ENCODE results near the gene PTPRA. TPM values are rescaled to one million over a fixed set of nuclear protein-coding genes. Genes with fewer than 3 reads are reported as not detected.

Gene PTPRA
- total RNA-seq, 2 experiments from 2014 or later: 31.7 to 32.7 TPM

DNA sequence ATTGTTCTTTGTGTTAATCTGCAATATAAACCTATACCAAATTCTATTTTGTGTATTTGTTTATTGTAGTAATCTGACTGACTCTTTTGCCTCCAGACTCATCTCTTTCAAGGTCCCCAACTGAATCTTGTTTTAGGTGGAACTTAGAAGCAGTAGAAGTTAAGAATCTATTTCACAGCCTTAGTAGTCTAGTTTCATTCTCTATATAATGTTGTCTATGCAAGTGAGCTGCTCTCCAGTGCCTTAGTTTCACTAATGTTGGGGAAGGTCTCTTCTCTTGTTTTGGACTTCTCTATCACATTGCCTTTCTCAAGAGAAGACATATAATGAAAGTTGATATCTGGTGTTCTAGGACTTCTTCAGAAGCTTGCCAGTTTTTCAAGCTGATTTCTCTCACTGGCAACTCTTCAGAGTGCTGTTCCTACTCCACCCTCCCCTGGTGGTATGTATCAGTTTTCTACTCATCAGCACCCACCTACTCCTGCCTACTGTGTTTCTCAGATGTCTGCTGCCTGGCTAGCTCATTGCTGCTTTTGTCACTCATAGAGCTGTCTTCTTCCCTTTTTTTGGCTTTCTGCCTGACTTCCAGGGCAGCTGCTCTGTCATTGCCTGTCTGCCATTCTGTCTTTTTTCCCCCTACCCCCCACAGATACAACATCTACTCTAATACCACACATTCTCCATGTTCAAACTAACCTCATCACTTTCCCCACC lies 82.1 kb downstream of the PTPRA start:
- DNase-seq: no peak
- Mint-ChIP-seq H3K4me1 (ENCODE audit: low read depth) (peaks cover 16% of the 10 kb centered on the region), H3K9me3 (no peaks in the 10 kb centered on the region), H3K36me3 (ENCODE audit: low read depth) (peaks cover 15% of the 10 kb centered on the region), H3K27ac (no peak overlapping the region), H3K4me3 (no peak overlapping the region), H3K27me3 (ENCODE audit: low read depth) (no peaks in the 10 kb centered on the region)
- intact Hi-C loops (cut with micrococcal nuclease): no loop called here
- CTCF ChIA-PET: interaction anchor here (0.6 kb wide), 2 partner anchors 15 to 200 kb away, joined by 3 read pairs; no protein-coding TSS in a partner anchor

DNA sequence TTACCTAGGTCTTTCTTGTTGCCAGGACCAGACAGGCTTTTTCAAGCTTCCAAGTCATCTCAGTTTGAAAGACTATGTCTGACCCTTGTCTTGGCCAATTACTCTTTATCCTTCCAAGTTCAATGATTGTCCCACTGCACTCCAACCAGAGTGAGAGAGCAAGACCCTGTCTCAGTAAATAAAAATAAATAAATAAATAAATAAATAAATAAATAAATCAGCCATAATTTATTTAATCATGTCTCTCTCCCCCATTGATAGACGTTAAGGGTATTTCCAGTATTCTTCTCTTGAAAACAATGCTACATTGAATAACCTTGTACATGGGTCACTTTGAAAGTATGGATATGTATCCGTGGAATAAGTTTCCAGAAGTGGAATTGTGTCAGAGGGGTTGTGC lies 83.2 kb downstream of the PTPRA start:
- CTCF ChIA-PET: no interaction called here
- no peak for DNase-seq
- intact Hi-C loops (cut with micrococcal nuclease): no loop called here
- Mint-ChIP-seq H3K27ac (no peak overlapping the region), H3K9me3 (no peaks in the 10 kb centered on the region), H3K36me3 (ENCODE audit: low read depth) (peaks cover 17% of the 10 kb centered on the region), H3K4me3 (no peak overlapping the region), H3K4me1 (ENCODE audit: low read depth) (peaks cover 16% of the 10 kb centered on the region), H3K27me3 (ENCODE audit: low read depth) (no peaks in the 10 kb centered on the region)

DNA sequence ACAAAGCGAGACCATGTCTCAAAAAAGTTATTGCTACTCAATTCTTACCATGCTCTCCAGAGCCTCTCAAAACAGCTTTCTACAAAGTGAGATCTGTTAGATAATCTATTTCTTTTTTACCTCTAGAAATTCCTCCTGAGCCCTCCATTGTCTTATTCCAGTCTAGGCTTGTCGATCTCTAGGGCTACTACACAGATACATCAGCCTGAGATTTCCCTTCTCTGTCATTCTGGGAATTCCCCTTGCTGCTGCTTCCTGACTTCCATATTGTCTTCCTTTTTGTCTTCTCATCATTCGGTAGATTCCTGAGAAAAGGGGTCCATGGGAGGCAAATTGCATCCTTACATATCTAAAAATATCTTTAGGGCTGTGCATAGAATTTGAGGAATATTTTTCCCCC lies 94.6 kb downstream of the PTPRA start:
- peaks cover 3% of the 10 kb centered on the region for H3K4me1 Mint-ChIP-seq (ENCODE audit: low read depth)
- no peaks in the 10 kb centered on the region for H3K9me3 Mint-ChIP-seq
- H3K4me3 Mint-ChIP-seq: no peak overlapping the region
- CTCF ChIA-PET: no interaction called here
- DNase-seq: no peak
- no peaks in the 10 kb centered on the region for H3K27me3 Mint-ChIP-seq (ENCODE audit: low read depth)
- no peak overlapping the region for H3K27ac Mint-ChIP-seq
- peaks cover 17% of the 10 kb centered on the region for H3K36me3 Mint-ChIP-seq (ENCODE audit: low read depth)
- intact Hi-C loops (cut with micrococcal nuclease): no loop called here

DNA sequence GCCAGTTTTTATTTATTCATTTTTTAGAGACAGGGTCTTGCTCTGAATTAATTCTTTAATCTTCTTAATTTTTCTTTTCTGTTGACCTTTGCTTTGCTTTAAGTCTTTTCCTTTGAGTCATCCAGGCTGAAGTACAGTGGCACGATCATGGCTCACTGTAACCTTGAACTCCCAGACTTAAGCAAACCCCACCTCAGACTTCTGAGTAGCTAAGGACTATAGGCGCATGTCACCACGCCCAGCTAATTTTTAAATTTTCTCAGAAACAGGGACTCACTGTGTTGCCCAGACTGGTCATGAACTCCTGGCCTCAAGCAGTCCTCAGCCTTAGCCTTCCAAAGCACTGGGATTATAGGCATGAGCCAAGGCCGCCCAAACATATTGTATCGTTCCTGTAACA lies 98.8 kb downstream of the PTPRA start:
- H3K27ac Mint-ChIP-seq: no peak overlapping the region
- no peaks in the 10 kb centered on the region for H3K27me3 Mint-ChIP-seq (ENCODE audit: low read depth)
- no peak overlapping the region for H3K4me3 Mint-ChIP-seq
- peaks cover 16% of the 10 kb centered on the region for H3K36me3 Mint-ChIP-seq (ENCODE audit: low read depth)
- CTCF ChIA-PET: no interaction called here
- DNase-seq: no peak
- H3K4me1 Mint-ChIP-seq (ENCODE audit: low read depth): peaks cover 3% of the 10 kb centered on the region
- intact Hi-C loops (cut with micrococcal nuclease): no loop called here
- no peaks in the 10 kb centered on the region for H3K9me3 Mint-ChIP-seq

DNA sequence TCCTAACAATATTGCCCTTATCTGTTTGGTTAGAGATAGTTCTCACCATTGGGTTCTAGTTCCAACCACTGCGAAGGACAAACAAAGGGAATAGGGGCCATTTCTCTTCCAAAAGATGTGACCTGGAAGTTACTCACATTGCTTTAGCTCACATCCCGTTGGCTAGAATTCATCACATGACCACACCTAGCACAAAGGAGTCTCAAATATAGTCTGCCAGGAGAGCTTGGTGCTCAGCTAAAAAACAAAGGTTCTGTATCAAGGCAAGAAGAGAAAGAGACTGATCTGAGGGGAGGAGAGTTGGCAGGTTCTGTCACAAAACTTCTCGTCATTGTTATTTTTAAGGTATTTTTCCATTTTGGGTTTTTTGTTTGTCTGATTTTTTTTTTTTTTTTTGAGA lies 100.3 kb downstream of the PTPRA start:
- Mint-ChIP-seq H3K9me3 (no peaks in the 10 kb centered on the region), H3K4me3 (no peak overlapping the region), H3K27ac (no peak overlapping the region), H3K4me1 (ENCODE audit: low read depth) (peaks cover 3% of the 10 kb centered on the region), H3K27me3 (ENCODE audit: low read depth) (no peaks in the 10 kb centered on the region), H3K36me3 (ENCODE audit: low read depth) (peaks cover 12% of the 10 kb centered on the region)
- DNase-seq: no peak
- CTCF ChIA-PET: interaction anchor here (0.6 to 0.9 kb wide), 2 partner anchors 10 to 198 kb away, joined by 3 to 5 read pairs; no protein-coding TSS in a partner anchor
- intact Hi-C loops (cut with micrococcal nuclease): no loop called here

DNA sequence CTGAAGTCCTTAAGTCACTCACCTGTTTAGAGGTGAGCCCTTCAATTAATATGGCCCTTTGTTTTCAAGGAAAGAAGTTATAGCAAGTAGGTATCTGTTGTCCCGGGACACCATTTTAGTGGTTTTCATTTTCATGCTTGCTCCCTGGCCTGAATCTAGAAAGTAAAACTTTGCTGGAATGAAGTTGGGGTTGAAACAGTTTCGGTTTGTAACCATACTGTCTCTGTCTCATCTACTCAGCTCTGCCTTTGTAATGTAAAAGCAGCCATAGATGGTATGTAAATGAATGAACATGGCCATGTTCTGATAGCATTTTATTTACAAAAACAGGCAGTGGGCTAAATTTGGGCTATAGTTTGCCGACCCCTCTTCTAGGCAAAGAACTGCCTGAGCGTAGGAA lies 105.2 kb downstream of the PTPRA start:
- CTCF ChIA-PET: no interaction called here
- Mint-ChIP-seq H3K4me1 (ENCODE audit: low read depth) (peaks cover 7% of the 10 kb centered on the region), H3K36me3 (ENCODE audit: low read depth) (peaks cover 4% of the 10 kb centered on the region), H3K4me3 (no peak overlapping the region), H3K9me3 (no peaks in the 10 kb centered on the region), H3K27ac (no peak overlapping the region), H3K27me3 (ENCODE audit: low read depth) (no peaks in the 10 kb centered on the region)
- DNase-seq: no peak
- intact Hi-C loops (cut with micrococcal nuclease): no loop called here

DNA sequence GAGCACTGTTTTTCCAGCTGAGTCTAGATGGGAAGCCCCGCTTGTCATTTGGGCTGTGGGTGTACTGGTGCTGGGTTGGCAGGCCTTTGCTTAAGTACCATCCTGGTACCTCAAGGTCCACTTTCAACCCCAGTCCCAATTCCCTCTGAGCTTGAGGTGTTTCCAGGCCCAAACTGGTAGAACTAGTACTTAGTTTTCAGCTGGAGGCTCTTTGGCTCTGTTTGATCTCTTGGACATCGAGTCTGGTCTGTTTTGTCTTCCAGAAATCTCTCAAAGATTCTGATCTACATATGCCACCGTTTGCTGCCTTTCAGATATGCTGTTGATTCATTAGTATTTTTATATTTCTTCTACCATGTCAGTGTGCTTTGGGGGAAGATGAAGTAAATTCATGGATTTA lies 108.4 kb downstream of the PTPRA start:
- CTCF ChIA-PET: interaction anchor here (0.8 kb wide), 1 partner anchor 11 kb away, joined by 5 read pairs; no protein-coding TSS in a partner anchor
- Mint-ChIP-seq H3K36me3 (ENCODE audit: low read depth) (peaks cover 6% of the 10 kb centered on the region), H3K4me3 (no peak overlapping the region), H3K27ac (no peak overlapping the region), H3K27me3 (ENCODE audit: low read depth) (no peaks in the 10 kb centered on the region), H3K9me3 (no peaks in the 10 kb centered on the region), H3K4me1 (ENCODE audit: low read depth) (peaks cover 7% of the 10 kb centered on the region)
- intact Hi-C loops (cut with micrococcal nuclease): no loop called here
- no peak for DNase-seq

DNA sequence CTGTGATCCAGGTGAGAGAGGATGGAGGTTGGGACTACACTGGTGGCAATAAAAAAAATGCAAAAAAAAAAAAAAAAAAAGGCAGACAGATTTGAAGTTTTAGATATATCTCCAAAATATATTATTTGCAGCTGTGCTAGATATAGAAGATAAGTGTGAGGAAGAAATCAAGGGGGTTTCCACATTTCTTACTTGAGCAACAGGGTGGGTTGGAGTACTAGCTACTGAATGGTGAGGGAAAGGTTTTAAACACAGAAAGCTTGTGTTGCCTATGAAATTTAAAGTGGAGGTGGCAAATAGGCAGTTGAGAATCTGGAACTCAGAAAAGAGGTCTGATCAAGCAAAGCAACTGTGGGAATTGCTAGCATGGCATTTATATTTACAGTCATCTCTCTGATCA lies 110.2 kb downstream of the PTPRA start:
- H3K4me3 Mint-ChIP-seq: no peak overlapping the region
- H3K9me3 Mint-ChIP-seq: no peaks in the 10 kb centered on the region
- no peaks in the 10 kb centered on the region for H3K27me3 Mint-ChIP-seq (ENCODE audit: low read depth)
- CTCF ChIA-PET: interaction anchor here (0.6 to 1.4 kb wide), 5 partner anchors 10 to 140 kb away, joined by 3 read pairs; no protein-coding TSS in a partner anchor
- no peak for DNase-seq
- peaks cover 4% of the 10 kb centered on the region for H3K4me1 Mint-ChIP-seq (ENCODE audit: low read depth)
- peaks cover 10% of the 10 kb centered on the region for H3K36me3 Mint-ChIP-seq (ENCODE audit: low read depth)
- H3K27ac Mint-ChIP-seq: no peak overlapping the region
- intact Hi-C loops (cut with micrococcal nuclease): no loop called here

DNA sequence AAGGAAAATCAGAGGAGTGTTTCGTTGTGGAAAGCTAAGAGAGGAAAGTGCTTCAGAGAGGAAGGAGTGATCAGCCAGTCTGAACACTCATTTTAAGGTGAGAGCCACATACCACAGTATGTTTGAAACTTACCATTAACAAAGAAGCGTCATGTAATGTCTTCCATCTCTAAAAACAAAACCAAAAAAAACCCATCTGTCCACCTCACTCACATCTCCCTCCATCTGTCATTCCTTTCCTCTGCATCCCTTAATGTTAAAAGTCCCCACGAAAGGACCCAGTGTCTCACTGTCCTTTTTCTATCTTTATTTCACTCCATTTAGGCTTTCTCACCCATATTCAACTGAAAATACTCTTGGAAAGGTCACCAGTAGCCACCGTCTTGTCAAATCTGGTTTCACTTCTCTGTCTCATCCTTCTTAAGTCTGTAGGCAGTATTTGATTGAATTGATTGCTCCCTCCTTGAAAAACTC lies 110.8 kb downstream of the PTPRA start:
- Mint-ChIP-seq H3K36me3 (ENCODE audit: low read depth) (peaks cover 13% of the 10 kb centered on the region), H3K4me3 (no peak overlapping the region), H3K4me1 (ENCODE audit: low read depth) (peaks cover 2% of the 10 kb centered on the region), H3K9me3 (no peaks in the 10 kb centered on the region), H3K27me3 (ENCODE audit: low read depth) (no peaks in the 10 kb centered on the region), H3K27ac (no peak overlapping the region)
- intact Hi-C loops (cut with micrococcal nuclease): no loop called here
- no peak for DNase-seq
- CTCF ChIA-PET: interaction anchor here (0.6 to 1.4 kb wide), 7 partner anchors 11 to 181 kb away, joined by 3 to 4 read pairs (median 3); partner anchors contain the start of gene PTPRA

DNA sequence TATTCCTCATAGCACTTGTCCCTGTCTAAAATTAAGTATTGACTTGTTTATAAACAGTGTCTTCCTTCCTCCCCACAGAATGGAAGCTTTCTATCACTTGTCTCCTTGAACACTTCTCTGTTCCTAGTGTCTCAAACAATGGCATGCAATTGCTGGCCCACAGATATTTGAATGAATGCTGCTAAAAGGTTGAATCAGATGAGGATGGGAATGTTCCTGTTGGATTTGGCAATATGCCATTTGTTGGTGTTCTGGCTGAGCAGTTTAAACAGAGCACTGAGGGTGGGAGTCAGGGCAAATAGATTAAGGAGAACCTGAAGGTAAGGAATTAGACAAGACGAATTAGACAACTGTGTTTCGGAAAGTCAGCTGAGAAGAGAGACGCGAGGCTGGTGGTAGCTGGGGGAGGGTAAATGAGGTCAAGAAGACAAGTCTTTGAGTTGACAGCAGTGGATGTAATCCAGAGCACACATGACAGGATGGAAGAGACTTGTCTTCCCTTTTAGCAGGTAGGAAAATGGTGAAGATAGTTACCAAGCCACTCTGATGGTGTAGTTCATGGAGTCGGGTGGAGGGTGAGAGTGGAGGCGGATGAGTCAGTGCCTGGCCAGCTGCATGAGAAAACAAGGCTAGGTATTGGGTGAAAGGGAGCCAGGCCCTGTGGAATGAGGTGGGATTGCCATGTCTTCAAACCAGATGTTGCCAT lies 111.8 kb downstream of the PTPRA start:
- Mint-ChIP-seq H3K9me3 (no peaks in the 10 kb centered on the region), H3K4me1 (ENCODE audit: low read depth) (peaks cover 2% of the 10 kb centered on the region), H3K27ac (no peak overlapping the region), H3K27me3 (ENCODE audit: low read depth) (no peaks in the 10 kb centered on the region), H3K36me3 (ENCODE audit: low read depth) (peaks cover 17% of the 10 kb centered on the region), H3K4me3 (no peak overlapping the region)
- CTCF ChIA-PET: interaction anchor here (0.8 to 1.4 kb wide), 4 partner anchors 16 to 182 kb away, joined by 3 to 4 read pairs (median 3); partner anchors contain the start of gene PTPRA
- intact Hi-C loops (cut with micrococcal nuclease): no loop called here
- peak; percentile 42 for DNase-seq

DNA sequence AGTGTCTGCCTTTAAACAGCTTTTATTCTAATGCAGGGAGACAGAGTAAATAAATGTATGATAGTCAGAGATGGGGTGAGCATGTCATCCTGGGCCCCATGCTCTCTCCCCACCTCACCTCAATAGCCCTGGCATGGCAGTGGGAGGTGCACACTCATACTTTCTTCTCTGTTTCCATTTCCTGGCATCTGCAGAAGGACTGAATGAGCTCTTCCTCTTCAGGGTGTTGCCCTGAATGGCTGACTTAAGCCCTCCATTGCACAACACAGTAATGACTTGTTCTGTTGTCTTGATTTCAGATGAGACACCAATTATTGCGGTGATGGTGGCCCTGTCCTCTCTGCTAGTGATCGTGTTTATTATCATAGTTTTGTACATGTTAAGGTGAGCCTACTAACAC lies 113.2 kb downstream of the PTPRA start:
- peak; percentile 84 for DNase-seq
- CTCF ChIA-PET: interaction anchor here (0.6 to 1.3 kb wide), 5 partner anchors 8 to 492 kb away, joined by 3 read pairs; no protein-coding TSS in a partner anchor
- H3K9me3 Mint-ChIP-seq: no peaks in the 10 kb centered on the region
- intact Hi-C loops (cut with micrococcal nuclease): loop anchor here (1.0 kb wide), 3 partner anchors 25 to 113 kb away; partner anchors contain the start of gene PTPRA
- H3K4me1 Mint-ChIP-seq (ENCODE audit: low read depth): peaks cover 2% of the 10 kb centered on the region
- H3K4me3 Mint-ChIP-seq: peak overlapping the region; percentile 2
- H3K36me3 Mint-ChIP-seq (ENCODE audit: low read depth): peaks cover 22% of the 10 kb centered on the region
- H3K27ac Mint-ChIP-seq: peak overlapping the region; percentile 89
- H3K27me3 Mint-ChIP-seq (ENCODE audit: low read depth): no peaks in the 10 kb centered on the region

DNA sequence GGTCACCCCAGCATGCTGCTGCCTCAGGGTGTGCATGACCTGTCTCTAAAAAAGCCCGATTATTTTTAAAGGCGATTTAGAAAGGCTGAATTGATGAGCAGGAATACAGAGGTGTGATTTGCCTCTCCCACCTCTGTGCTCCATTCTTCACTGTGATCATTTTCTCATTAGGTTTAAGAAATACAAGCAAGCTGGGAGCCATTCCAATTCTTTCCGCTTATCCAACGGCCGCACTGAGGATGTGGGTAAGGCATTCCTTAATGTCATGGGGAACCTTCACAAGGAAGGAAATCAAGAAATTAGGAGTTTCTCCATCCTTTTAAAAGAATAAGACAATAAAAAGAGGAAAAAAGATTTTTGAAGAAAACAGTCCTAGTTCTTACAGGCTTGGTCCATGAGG lies 114.6 kb downstream of the PTPRA start:
- no peak overlapping the region for H3K27ac Mint-ChIP-seq

More for the DNA sequence above, 114.6 kb downstream of the PTPRA start:
- no peak for DNase-seq
- intact Hi-C loops (cut with micrococcal nuclease): no loop called here
- Mint-ChIP-seq H3K9me3 (no peaks in the 10 kb centered on the region), H3K4me1 (ENCODE audit: low read depth) (no peaks in the 10 kb centered on the region), H3K36me3 (ENCODE audit: low read depth) (peaks cover 22% of the 10 kb centered on the region), H3K4me3 (no peak overlapping the region), H3K27me3 (ENCODE audit: low read depth) (no peaks in the 10 kb centered on the region)
- CTCF ChIA-PET: interaction anchor here (0.9 kb wide), 1 partner anchor 13 kb away, joined by 3 read pairs; no protein-coding TSS in a partner anchor

All from activated naive CD4-positive, alpha-beta T cell treated with anti-CD3 and anti-CD28 coated beads for 36 hours (primary cell).